ENCODE data around the gene PPP1R2.
A peak's percentile ranks its signal among the peaks of the same experiment; 100 is the strongest.
"Not testable (repeated sequence)": the region's sequence is repeated elsewhere in the genome, so short reads cannot be mapped to it uniquely, and the experiment has no call there.

Gene PPP1R2

GRCh38 chr3:195542698-195543499 lies at the start of gene PPP1R2:
Gene PPP1R2, minus strand, starts transcription at chr3:195543325. Its CDS starts 300 bp downstream, at chr3:195543025.
- DNase-seq (ENCODE audit: extremely low read depth in 1 of 2, low read depth in 1 of 2), result peak; percentile 74 to 94

GRCh38 chr3:195591852-195592251 lies 48.7 kb upstream of the PPP1R2 start:
- no peak for DNase-seq (ENCODE audit: extremely low read depth in 1 of 2, low read depth in 1 of 2)

- DNase-seq (ENCODE audit: extremely low read depth in 1 of 2, low read depth in 1 of 2), result no peak
Measured at GRCh38 chr3:195591220-195591619, 48.1 kb upstream of the PPP1R2 start.

GRCh38 chr3:195590381-195590780 lies 47.3 kb upstream of the PPP1R2 start:
- not testable (repeated sequence) for DNase-seq (ENCODE audit: extremely low read depth in 1 of 2, low read depth in 1 of 2)

- not testable (repeated sequence) for DNase-seq (ENCODE audit: extremely low read depth in 1 of 2, low read depth in 1 of 2)
Measured at GRCh38 chr3:195589796-195590195, 46.7 kb upstream of the PPP1R2 start.

GRCh38 chr3:195587824-195588223 lies 44.7 kb upstream of the PPP1R2 start:
- DNase-seq (ENCODE audit: extremely low read depth in 1 of 2, low read depth in 1 of 2), result no peak

- no peak for DNase-seq (ENCODE audit: extremely low read depth in 1 of 2, low read depth in 1 of 2)
Measured at GRCh38 chr3:195587406-195587805, 44.3 kb upstream of the PPP1R2 start.

GRCh38 chr3:195584543-195584870 lies 41.4 kb upstream of the PPP1R2 start:
- no peak for DNase-seq (ENCODE audit: extremely low read depth in 1 of 2, low read depth in 1 of 2)

GRCh38 chr3:195583831-195584542 lies 40.9 kb upstream of the PPP1R2 start, which contains the start of gene APOD:
Gene APOD, minus strand, starts transcription at chr3:195583940. Its CDS starts 4,479 bp downstream, at chr3:195579461.
- DNase-seq (ENCODE audit: extremely low read depth in 1 of 2, low read depth in 1 of 2), result no peak

- DNase-seq (ENCODE audit: extremely low read depth in 1 of 2, low read depth in 1 of 2), result no peak
Measured at GRCh38 chr3:195582947-195583346, 39.8 kb upstream of the PPP1R2 start.

GRCh38 chr3:195580744-195581443 lies 37.8 kb upstream of the PPP1R2 start:
- no peak for DNase-seq (ENCODE audit: extremely low read depth in 1 of 2, low read depth in 1 of 2)

GRCh38 chr3:195579281-195579680 lies 36.2 kb upstream of the PPP1R2 start:
- DNase-seq (ENCODE audit: extremely low read depth in 1 of 2, low read depth in 1 of 2), result no peak

- DNase-seq (ENCODE audit: extremely low read depth in 1 of 2, low read depth in 1 of 2), result no peak
Measured at GRCh38 chr3:195578565-195578964, 35.4 kb upstream of the PPP1R2 start.

- no peak for DNase-seq (ENCODE audit: extremely low read depth in 1 of 2, low read depth in 1 of 2)
Measured at GRCh38 chr3:195577645-195578177, 34.6 kb upstream of the PPP1R2 start.

GRCh38 chr3:195574497-195575304 lies 31.6 kb upstream of the PPP1R2 start:
- no peak for DNase-seq (ENCODE audit: extremely low read depth in 1 of 2, low read depth in 1 of 2)

- DNase-seq (ENCODE audit: extremely low read depth in 1 of 2, low read depth in 1 of 2), result no peak
Measured at GRCh38 chr3:195573611-195574496, 30.7 kb upstream of the PPP1R2 start.

GRCh38 chr3:195571361-195571760 lies 28.2 kb upstream of the PPP1R2 start:
- DNase-seq (ENCODE audit: extremely low read depth in 1 of 2, low read depth in 1 of 2), result no peak

GRCh38 chr3:195570912-195571311 lies 27.8 kb upstream of the PPP1R2 start:
- DNase-seq (ENCODE audit: extremely low read depth in 1 of 2, low read depth in 1 of 2), result no peak

GRCh38 chr3:195570344-195570743 lies 27.2 kb upstream of the PPP1R2 start:
- no peak for DNase-seq (ENCODE audit: extremely low read depth in 1 of 2, low read depth in 1 of 2)

Data from activated CD8-positive, alpha-beta memory T cell treated with anti-CD3 and anti-CD28 coated beads for 1 hour (primary cell).